HFF-Myc (cell line): ENCODE results near the gene MORN1.

Experiments used
- DNase-seq: peaks from one replicate; pipeline ENCODE4 v3.0.0-alpha.2; 2011; ENCODE audit warnings: low read depth; ENCODE audit errors: extremely low read depth
- H3K4me3 ChIP-seq: replicated peaks from 2 replicates; pipeline ENCODE4 v1.5.1; 2011; ENCODE audit warnings: low read depth, mild to moderate bottlenecking, control low read depth, low read length
- CTCF ChIP-seq: IDR thresholded peaks from 2 replicates; pipeline ENCODE4 v1.5.1; 2012; ENCODE audit warnings: mild to moderate bottlenecking, low read depth, low read length, control low read depth; ENCODE audit errors: missing control alignments

MORN1 gene

GRCh38 chr1:2318314-2319278 is 72.8 kb downstream of the MORN1 start:
- no peak for DNase-seq
- no peak overlapping the region for H3K4me3 ChIP-seq
- TF ChIP-seq CTCF, result no peak

- TF ChIP-seq CTCF, result no peak
- H3K4me3 ChIP-seq, result no peak overlapping the region
- DNase-seq, result no peak
These were observed 73.9 kb downstream of the MORN1 start for GRCh38 chr1:2317230-2318065.

- H3K4me3 ChIP-seq, result no peak overlapping the region
- TF ChIP-seq CTCF, result no peak
- no peak for DNase-seq
These were observed 74.8 kb downstream of the MORN1 start for GRCh38 chr1:2316451-2316961.

GRCh38 chr1:2315674-2316450 is 75.5 kb downstream of the MORN1 start:
- TF ChIP-seq CTCF, result no peak
- no peak for DNase-seq
- H3K4me3 ChIP-seq, result no peak overlapping the region

GRCh38 chr1:2314803-2315673 is 76.3 kb downstream of the MORN1 start:
- TF ChIP-seq CTCF, result peak; percentile 53
- no peak for DNase-seq
- H3K4me3 ChIP-seq, result peak overlapping the region; percentile 33
